Hepatic stellate cell (primary cell): ENCODE measurements around the gene PRKAA1.
"Not testable (repeated sequence)": the region's sequence is repeated elsewhere in the genome, so short reads cannot be mapped to it uniquely, and the experiment has no call there.

Experiments used
- DNase-seq: peaks from one replicate; pipeline ENCODE4 v3.0.0; 2011; ENCODE audit warnings: low spot score

Gene PRKAA1

DNA sequence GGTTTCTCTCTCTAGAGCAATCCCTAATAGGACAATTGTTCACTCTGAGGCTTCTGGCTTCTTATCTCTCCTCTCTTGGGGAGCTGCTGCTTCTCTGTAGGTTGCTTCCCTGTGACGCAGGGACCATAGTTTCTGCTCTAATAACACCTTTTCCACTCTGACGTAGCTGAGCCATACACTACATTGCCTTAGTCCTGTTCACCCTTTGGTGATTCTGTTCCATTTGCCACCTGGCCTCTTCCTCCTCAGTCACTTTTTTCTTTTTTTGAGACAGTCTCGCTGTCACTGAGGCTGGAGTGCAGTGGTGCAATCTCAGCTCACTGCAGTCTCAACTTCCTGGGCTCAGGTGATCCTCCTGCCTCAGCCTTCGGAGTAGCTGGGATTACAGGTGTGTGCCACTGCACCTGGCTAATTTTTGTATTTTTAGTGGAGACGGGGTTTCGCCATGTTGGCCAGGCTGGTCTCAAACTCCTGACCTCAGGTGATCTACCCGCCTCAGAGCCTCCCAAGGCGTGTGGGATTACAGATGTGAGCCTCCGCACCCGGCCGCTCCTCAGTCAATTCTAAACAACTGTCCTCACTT is 27.4 kb upstream of the PRKAA1 start:
- DNase-seq = not testable (repeated sequence)

DNA sequence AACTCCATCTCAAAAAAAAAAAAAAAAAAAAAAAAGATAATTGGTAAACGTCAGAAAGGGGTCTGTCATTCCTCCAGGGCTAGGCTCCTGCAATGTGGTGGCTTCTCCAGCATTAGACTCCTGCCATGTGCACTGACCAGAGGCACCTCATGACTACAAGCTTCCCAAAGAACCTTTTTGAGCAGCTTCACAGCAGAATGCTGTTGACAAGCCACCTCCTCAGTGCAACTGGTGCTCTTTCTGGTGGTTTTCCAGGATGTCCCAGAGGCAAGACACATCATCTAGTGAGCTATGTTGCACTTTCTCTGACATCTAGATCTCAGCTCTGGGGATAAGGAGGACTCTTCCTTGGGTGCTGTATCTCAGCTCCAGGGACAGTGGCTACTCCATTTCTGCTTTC is 25.3 kb upstream of the PRKAA1 start:
- DNase-seq = no peak

DNA sequence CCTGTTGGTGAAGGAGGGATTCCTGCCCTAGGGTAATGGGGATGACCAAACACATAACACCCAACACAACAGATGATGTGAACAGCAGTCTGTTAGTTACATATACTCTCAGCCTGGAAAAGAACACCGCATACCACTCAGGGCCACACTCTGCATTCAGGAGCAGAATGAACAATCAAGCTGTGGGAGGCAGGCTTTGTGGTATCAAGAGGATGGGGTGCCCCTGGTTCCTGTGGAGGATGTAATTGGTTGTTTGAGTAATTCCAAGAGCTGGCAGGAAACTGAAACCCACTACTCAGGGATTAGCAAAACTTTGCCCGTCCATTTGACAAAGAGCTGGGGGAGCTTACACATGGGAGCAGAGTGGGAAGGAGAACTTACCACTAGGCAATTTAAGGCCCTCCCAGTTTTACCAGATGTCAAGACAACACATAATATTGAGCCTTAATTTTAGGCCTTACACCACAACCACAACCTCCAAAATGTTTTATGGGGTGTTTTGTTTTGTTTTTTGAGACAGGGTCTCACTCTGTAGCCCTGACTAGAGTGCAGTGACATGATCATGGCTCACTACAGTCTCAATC is 15.6 kb upstream of the PRKAA1 start:
- no peak for DNase-seq

DNA sequence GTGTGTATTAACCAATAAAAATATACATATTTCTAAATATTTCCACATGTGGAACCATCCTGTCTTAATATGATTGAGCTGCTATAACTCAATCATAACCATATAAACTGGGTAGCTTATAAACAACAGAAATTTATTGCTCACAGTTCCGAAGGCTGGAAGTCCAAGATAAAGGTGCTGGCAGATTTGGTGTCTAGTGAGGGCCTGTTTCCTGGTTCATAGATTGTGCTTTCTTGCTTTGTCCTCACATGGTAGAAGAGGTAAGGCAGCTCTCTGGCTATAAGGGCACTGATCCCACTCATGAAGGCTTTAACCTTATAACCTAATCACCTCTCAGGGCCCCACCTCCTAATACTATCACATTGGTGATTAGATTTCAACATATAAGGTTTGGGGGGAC is 14.0 kb upstream of the PRKAA1 start:
- DNase-seq = no peak

DNA sequence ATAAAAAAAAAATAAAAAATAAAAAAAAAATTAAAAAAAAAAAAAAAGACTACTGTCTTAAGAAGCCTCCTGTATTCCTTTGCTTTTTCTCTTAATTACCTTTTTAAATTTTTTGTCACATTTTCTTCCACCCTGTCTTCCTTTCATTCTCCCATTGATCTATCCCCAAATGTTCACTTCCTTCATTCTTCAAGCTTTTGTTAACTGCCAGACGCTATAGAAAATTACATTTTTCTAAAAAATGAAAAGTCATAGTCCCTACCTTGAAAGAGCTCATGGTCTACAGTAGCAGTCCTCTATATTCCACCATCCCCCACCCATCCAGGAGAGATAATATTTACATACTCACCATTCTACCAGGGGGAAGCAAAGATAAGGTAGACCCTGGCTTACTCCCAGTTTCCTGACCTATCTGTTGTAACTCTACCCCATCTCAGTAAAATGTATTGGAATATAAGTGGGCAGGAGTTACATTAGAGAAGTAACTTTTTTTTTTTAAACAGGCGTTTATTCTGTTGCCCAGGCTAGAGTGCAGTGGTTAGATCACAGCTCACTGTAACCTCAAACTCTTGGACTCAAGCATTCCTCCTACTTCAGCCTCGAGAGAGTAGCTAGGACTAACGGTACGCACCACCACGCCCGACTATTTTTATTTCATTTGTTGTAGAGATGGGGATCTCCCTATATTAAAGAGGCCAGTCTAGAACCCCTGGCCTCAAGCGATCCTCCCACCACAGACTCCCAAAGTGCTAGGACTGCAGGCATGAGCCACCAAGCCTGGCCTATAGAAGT is 3.8 kb upstream of the PRKAA1 start:
- no peak for DNase-seq

DNA sequence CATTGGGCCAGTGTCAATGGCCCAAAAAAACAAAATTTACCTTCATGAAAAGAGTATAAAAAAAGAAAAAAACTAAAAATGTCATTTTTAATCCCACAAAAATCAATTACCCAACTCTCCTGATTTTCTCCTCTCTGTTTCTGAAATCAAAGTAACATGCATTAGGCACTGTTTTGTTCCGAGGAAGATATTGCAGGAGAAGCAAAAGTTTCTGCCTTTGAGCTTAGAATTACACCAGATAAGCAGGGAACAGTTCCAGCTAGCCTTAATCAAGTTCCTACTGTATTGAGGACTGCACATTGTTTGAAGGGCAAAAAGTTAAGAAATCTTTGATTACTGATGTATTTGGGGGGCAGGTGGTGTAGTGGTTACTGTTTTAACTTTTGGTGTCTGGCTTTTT is 1.1 kb upstream of the PRKAA1 start:
- no peak for DNase-seq

DNA sequence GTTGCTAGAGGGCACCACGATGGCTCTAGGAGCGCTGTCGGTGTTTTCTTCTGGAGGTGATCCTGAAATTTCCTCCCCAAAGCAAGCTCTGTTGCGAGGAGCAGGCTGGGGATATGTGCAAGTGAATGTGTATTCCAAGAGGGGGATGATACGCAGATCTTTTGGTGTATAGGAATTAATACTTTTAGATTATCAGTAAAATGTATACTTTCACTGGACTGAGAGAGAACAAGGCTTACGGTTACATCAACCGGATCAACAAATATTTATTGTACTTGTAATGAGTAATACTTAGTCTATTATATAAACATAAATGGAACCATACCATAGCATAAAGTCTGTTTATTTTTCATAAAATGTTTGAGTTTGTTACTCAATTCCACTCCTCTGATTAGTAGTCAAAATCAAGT is 632 bp upstream of the PRKAA1 start:
- peak; percentile 57 for DNase-seq

DNA sequence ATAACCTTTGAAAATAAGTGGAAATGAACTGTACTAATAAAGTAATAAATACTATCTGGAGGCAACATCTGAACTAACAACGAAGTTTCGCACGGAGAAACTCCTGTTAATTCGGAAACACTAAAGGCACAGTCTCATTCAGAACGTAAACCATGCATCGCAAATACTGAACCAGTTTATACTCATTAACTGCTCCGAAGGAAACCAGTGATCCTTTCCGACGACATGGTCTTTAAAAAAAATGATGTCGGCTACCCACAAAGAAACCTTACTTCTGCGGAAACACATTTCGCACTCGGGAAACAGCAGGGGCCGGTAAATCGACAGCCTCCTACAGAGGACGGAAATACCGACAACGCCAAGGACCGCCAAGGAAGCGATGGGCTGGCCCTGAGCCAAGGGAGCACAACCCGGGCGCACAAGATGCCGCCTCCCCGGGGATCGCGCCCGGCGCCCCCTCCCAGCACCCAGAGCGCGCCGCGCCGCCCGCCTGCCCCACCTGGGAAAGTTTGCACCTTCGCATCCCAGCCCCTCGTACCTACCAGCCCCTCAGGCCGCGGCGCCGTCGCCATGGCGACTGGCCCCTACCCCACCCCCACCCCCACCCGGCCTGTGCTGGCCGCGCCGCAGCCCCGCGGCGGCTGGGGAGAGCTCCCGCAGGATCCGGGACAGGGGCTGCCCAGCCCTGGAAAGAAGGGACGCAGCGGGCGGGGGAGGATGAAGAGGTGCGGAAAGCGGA is 732 bp downstream of the PRKAA1 start:
- DNase-seq = peak; percentile 54

DNA sequence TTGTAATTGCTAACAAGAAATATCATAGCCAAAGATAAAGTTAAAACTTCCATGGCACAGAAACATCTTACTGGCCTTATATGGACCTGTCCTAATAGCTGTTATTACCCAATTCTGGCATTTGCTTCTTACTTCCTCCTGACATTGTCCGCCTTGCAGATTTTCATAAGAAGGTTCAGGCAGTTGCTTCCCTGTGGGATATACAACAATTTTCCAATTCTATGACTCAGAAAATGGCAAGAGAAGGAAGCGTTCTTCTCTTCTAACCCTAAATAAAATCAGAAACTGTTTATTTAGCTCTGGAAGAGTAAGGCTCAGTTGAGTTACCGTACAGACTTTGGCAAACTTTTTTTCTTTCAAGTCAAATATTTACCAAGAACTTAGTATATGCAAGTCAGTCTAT is 1.7 kb downstream of the PRKAA1 start:
- peak; percentile 17 for DNase-seq

DNA sequence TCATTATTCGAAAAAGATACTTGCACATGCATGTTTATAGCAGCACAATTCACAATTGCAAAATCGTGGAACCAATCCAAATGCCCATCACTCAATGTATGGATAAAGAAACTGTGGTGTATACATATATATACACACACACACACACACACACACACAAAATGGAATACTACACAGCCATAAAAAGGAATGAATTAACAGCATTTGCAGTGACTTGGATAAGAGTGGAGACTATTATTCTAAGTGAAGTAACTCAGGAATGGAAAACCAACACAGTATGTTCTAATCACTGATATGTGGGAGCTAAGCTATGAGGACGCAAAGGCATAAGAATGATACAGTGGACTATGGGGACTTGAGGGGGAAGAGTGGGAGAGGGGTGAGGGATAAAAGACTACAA is 3.3 kb downstream of the PRKAA1 start:
- not testable (repeated sequence) for DNase-seq

DNA sequence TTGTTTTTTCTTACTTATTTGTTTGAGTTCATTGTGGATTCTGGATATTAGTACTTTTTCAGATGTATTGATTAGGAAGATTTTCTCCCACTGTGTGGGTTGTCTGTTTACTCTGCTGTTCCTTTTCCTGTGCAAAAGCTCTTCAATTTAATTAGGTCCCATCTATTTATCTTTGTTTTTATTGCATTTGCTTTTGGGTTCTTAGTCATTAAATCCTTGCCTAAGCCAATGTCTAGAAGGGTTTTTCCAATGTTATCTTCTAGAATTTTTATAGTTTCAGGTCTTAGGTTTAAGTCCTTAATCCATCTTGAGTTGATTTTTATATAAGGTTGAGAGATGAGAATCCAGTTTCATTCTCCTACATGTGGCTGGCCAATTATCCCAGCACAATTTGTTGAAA is 3.8 kb downstream of the PRKAA1 start:
- not testable (repeated sequence) for DNase-seq

DNA sequence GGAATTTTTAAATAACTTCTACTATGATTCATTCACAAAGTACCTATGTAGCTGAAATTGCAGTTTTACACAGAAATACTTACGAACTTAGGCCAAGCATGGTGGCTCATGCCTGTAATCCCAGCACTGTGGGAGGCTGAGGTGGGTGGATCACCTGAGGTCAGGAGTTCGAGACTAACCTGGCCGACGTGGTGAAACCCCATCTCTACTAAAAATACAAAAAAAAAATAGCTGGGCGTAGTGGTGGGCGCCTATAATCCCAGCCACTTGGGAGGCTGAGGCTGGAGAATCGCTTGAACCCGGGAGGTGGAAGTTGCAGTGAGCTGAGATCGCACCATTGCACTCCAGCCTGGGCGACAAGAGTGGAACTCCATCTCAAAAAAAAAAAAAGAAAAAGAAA is 5.5 kb downstream of the PRKAA1 start:
- DNase-seq = not testable (repeated sequence)

DNA sequence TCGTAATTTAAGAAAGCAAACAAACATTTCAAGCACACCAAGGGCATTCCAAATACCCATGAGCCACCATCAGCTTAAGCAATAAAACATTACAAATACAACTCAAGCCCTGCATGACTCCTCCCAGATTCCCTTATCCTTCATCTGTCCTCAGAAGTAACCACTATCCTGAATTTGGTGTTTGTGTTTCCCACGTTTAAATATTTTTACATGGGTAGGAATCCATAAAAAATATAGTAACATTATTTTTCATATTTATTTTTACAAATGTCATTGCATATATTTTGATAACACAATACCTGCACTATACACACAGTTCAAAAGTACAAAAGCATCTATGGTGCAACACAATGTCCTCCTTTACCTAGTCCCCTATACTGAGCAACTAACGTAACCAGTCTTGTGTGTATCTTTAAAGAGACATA is 6.4 kb downstream of the PRKAA1 start:
- DNase-seq = no peak

DNA sequence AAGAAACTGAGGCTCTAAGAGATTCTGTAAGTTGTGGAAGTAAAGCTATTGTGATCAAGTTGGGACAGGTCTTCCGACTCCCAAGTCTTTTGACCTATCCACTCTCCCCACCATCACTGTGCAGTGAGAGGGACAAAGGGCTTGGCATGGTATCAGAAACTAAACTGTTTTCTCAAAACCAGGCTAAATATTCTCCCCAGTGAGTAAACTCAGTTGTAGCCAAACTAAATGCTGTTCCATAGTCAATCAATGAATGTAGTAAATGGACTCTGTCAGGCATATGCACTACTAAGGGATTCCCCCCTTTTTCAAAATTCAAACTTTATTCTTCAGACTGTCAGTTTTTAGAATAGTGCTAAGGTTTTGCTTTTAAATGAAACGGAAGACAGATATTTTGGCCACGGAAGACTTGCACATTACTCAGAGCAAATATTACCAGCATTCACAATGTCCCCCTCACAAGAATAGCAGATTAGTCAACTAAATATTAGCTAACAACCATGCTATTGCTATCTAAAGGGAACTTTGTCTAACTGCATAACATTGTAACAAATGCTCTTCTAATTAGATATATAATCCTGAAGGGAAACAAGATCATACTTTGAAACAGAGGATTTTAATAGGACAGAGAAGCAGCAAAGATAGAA is 7.1 kb downstream of the PRKAA1 start:
- DNase-seq = no peak

DNA sequence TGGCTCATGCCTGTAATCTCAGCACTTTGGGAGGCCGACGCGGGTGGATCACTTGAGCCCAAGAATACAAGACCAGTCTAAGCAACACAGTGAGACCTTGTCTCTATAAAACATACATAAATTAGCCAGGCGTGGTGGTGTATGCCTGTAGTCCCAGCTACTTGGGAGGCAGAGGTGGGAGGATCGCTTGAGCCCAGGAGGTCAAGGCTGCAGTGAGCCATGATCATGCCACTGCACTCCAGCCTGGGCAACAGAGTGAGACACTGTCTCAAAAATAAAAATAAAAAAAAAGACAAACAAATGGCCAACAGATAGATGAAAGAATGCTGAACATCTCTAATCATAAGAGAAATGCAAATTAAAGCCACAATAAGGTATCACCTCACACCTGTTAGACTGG is 9.2 kb downstream of the PRKAA1 start:
- not testable (repeated sequence) for DNase-seq

DNA sequence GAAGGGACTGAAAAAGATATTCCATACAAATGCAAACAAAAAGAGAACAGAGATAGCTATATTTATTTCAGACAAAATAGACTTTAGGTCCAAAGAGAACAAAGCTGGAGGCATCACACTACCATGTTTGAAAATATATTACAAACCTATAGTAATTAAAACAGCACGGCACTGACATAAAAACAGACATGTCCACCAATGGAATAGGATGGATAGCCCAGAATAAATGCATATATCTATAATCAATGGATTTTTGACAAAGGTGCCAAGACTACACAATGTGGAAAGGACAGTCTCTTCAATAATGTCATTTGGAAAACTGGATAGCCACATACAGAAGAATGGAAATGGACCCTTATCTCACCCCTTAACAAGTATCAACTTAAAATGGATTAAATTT is 10.2 kb downstream of the PRKAA1 start:
- no peak for DNase-seq

DNA sequence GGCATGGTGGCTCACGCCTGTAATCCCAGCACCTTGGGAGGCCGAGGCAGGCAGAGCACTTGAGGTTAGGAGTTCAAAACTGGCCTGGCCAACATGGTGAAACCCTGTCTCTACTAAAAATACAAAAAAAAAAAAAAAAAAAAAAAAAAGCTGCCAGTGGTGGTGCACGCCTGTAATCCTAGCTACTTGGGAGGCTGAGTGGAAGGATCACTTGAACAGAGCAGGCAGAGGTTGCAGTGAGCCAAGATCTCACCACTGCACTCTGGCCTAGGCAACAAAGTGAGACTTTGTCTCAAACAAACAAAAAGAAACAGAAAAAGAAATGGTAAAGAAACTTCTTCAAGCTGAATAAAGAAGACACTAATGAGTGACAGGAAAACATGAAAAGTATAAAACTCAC is 11.5 kb downstream of the PRKAA1 start:
- not testable (repeated sequence) for DNase-seq

DNA sequence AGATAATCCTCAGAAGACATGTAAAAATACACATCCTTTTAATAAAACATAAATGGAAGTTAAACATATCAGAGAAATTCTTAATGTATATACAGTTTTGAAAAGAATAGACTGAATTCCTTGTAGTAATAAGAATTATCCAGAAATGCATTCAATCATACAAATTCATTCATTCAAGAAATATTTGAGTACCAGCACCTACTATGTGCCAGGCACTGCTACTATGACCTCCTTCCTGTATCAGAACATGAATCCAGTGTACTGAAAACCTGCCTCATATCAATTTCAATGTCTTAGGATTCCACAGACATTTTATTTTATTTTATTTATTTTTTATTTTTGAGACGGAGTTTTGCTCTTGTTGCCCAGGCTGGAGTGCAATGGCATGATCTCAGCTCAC is 13.3 kb downstream of the PRKAA1 start:
- DNase-seq = no peak

DNA sequence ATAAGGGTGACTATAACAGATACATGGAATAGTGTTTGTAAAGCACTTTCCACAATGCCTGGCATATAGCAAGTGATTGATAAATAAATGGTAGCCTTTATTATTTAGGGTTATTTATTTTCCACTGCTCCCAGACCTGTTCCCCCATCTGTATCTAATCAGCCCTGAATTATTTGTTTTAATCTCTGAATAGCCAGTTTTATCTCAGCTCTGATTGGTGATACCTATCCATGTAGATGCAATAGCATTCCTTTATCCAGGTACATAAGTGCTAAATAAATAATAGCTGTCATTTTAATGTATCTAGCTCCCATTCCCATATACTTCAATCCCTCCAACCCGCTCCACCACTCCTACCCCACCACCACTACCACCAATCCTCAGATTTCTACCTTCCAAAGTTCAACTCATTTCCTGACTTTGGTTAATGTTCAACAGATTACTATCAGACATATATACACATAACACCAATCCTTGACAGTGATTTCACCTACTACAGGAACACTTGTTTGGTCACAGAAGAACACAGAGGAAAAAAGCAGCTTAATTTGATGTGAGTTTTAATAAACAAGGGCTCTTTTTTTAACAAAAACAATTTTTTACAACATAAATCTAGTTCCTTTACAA is 14.0 kb downstream of the PRKAA1 start:
- no peak for DNase-seq

DNA sequence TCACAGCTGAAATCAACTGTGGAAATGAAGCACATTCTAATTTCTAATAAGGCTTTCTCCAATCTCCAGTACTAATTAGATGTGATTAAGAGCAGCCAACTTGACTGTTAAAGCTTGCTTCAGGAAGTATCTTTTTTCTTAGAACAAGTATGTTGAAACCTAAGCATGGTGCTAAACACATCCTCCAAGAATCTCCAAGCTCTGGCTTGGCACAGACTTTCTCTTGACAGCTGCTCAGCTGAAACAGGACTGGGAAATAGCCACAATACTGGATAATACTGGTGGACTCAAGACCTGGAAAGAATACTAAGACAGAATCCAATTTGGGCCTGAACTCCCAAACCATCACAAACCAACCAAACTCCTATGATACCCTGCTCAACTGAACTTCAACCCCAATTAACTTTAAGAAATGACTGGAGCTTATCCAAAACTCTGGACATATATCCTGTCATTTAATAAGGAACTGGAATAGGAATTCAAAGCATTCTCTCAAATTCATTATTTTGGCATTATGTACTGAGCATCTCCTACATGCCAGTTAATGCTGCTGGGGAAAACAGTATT is 16.2 kb downstream of the PRKAA1 start:
- DNase-seq = peak; percentile 26

DNA sequence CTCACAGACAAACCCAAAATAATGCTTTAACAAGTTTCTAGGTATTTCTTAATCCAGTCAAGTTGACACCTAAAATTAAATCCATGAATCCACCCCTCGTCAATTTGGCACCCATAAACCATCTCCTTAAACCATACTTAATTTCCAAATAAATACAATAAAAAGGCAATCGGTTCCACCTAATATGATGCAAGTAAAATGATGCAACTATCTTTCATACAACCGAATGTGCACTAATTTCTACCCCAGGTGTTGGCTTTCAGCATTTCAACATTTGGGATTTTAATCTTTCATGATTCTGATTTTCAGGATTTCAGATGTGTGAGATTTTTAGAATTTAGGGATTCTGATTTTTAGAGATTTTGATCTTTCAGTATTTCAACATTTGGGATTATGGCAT is 17.3 kb downstream of the PRKAA1 start:
- no peak for DNase-seq

DNA sequence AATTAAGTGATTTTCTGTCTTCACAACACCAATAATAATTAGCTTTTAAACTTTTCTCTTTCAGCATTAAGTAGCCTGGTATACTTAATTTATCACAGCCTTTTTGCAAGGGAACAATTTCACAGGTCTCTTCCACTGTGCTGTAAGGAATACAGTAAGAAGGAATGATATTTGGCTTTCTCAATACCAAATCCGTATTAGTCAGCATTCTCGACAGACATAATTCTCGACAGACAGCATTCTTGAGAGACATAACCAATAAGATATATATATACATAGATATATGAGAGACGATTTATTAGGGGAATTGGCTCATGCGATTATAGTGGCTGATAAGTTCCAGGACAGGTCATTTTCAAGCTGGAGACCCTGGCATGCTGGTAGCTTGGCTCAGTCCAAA is 18.0 kb downstream of the PRKAA1 start:
- no peak for DNase-seq
